GM18526 (cell line): ENCODE data around the gene SMTNL2.

Experiments used
- POLR2A ChIP-seq: IDR thresholded peaks from 3 replicates; pipeline ENCODE4 v1.6.1; 2011; ENCODE audit not compliant: insufficient read length; ENCODE audit errors: extremely low read depth

SMTNL2 gene

GRCh38 chr17:4652997-4653396 lies 68.7 kb downstream of the SMTNL2 start:
- TF ChIP-seq POLR2A, result no peak

DNA sequence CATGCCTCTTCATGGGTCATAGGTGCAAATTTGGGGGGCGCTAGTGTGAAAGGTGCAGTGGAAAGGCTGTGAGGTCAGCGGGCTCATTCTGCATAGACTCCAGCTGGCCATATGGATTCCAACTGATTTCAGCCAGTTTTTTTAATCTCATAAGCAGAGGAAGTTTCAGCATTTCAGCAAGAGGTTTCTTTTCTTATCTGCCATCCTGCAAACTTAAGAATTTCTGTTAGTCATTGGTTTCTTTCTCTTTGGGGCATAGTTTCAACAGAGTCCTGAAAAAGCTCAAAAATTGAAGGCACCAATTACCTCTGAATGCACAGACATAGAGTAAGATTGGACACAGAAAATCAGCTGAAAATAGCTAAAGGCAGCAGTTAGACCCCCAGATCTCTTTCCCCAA lies 73.3 kb downstream of the SMTNL2 start:
- TF ChIP-seq POLR2A, result no peak
